Measurements from ENCODE around the gene SNX4. TPM values are rescaled to one million over a fixed set of nuclear protein-coding genes. Genes with fewer than 3 reads are reported as not detected.

SNX4 gene
- total RNA-seq, 1 experiment from 2014 or later = 17.6 TPM

GRCh38 chr3:125428216-125428830 lies 91.7 kb downstream of the SNX4 start:
- POLR2A ChIA-PET (ENCODE audit: unreplicated experiment) = no interaction called here

DNA sequence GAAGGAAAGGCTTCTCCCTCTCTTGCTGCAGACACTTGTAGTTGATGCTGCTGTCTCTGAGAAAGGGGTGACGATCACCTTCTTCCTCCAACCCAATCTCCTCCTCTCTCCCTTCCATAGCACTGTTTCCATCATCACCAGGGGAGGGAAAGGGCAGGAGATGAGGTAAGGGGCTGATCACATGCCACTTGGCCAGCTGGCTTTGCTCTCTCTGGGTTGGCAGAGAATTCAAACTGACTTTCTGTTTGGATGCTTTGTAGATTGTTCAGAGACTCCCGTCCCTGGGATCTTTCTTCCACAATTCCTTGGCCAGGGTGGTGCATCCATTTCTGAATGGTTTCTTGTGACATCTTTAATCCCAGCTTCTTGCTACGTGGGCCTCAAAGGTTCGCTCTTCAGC lies 101.7 kb downstream of the SNX4 start:
- ChIA-PET POLR2A (ENCODE audit: unreplicated experiment) (no interaction called here), CTCF (no interaction called here)
- H3K4me3 ChIP-seq (ENCODE audit: low read length) = no peak overlapping the region
- H3F3A ChIP-seq (ENCODE audit: low read length, unreplicated experiment) = no peaks in the 10 kb centered on the region
- BruUV-seq (replicated peaks) = no TSS peak
- no peaks in the 10 kb centered on the region for H3K9me3 ChIP-seq (ENCODE audit: low read length)
- H3K4me1 ChIP-seq (ENCODE audit: insufficient read depth, low read length) = no peaks in the 10 kb centered on the region
- no peak overlapping the region for H2AFZ ChIP-seq (ENCODE audit: low read length)
- no peaks in the 10 kb centered on the region for H3K36me3 ChIP-seq (ENCODE audit: low read depth, low read length)
- no peak overlapping the region for H3K9ac ChIP-seq (ENCODE audit: low read length)
- ATAC-seq (no peak), DNase-seq (no peak)
- no peaks in the 10 kb centered on the region for H3K79me2 ChIP-seq (ENCODE audit: low read length)
- intact Hi-C loops (cut with micrococcal nuclease) = no loop called here
- TF ChIP-seq EZH2phosphoT487 (IDR thresholded peaks at IDR 0.05; ENCODE audit: borderline replicate concordance, low read length) (no peak), EZH2 (IDR thresholded peaks at IDR 0.05; ENCODE audit: low read length, unreplicated experiment) (no peak)
- TF ChIP-seq, protein P1, sequence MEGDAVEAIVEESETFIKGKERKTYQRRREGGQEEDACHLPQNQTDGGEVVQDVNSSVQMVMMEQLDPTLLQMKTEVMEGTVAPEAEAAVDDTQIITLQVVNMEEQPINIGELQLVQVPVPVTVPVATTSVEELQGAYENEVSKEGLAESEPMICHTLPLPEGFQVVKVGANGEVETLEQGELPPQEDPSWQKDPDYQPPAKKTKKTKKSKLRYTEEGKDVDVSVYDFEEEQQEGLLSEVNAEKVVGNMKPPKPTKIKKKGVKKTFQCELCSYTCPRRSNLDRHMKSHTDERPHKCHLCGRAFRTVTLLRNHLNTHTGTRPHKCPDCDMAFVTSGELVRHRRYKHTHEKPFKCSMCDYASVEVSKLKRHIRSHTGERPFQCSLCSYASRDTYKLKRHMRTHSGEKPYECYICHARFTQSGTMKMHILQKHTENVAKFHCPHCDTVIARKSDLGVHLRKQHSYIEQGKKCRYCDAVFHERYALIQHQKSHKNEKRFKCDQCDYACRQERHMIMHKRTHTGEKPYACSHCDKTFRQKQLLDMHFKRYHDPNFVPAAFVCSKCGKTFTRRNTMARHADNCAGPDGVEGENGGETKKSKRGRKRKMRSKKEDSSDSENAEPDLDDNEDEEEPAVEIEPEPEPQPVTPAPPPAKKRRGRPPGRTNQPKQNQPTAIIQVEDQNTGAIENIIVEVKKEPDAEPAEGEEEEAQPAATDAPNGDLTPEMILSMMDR (conservative IDR thresholded peaks at IDR 0.05; ENCODE audit: low read depth, low read length) = no peak
- H3K4me2 ChIP-seq (ENCODE audit: low read length) = no peak overlapping the region
- H3K9me2 ChIP-seq (replicated peaks; ENCODE audit: low read length) = no peaks in the 10 kb centered on the region
- H4K20me1 ChIP-seq (ENCODE audit: low read length) = no peaks in the 10 kb centered on the region
- H3K27me3 ChIP-seq (ENCODE audit: low read length) = no peaks in the 10 kb centered on the region
- no peak overlapping the region for H3K27ac ChIP-seq (ENCODE audit: low read length)

More at GRCh38 chr3:125428216-125428830, 91.7 kb downstream of the SNX4 start:
- BruUV-seq (replicated peaks) = no TSS peak
- Histone ChIP-seq H3K27me3 (ENCODE audit: low read length) (no peaks in the 10 kb centered on the region), H4K20me1 (ENCODE audit: low read length) (no peaks in the 10 kb centered on the region), H3K36me3 (ENCODE audit: low read depth, low read length) (no peaks in the 10 kb centered on the region), H3K79me2 (ENCODE audit: low read length) (no peaks in the 10 kb centered on the region), H3K4me3 (ENCODE audit: low read length) (no peak overlapping the region), H3K27ac (ENCODE audit: low read length) (no peak overlapping the region), H2AFZ (ENCODE audit: low read length) (no peak overlapping the region), H3K9me3 (ENCODE audit: low read length) (no peaks in the 10 kb centered on the region), H3K4me2 (ENCODE audit: low read length) (no peak overlapping the region), H3K9ac (ENCODE audit: low read length) (no peak overlapping the region), H3F3A (ENCODE audit: low read length, unreplicated experiment) (no peaks in the 10 kb centered on the region), H3K9me2 (replicated peaks; ENCODE audit: low read length) (no peaks in the 10 kb centered on the region), H3K4me1 (ENCODE audit: insufficient read depth, low read length) (peaks cover 15% of the 10 kb centered on the region)
- CTCF ChIA-PET = no interaction called here
- TF ChIP-seq EZH2phosphoT487 (IDR thresholded peaks at IDR 0.05; ENCODE audit: borderline replicate concordance, low read length) (no peak), EZH2 (IDR thresholded peaks at IDR 0.05; ENCODE audit: low read length, unreplicated experiment) (no peak)
- intact Hi-C loops (cut with micrococcal nuclease) = no loop called here
- no peak for DNase-seq
- ATAC-seq = no peak

- no peaks in the 10 kb centered on the region for H3F3A ChIP-seq (ENCODE audit: low read length, unreplicated experiment)
- H3K79me2 ChIP-seq (ENCODE audit: low read length) = no peaks in the 10 kb centered on the region
- no peaks in the 10 kb centered on the region for H3K4me1 ChIP-seq (ENCODE audit: insufficient read depth, low read length)
- DNase-seq (no peak), ATAC-seq (no peak)
- H3K4me3 ChIP-seq (ENCODE audit: low read length) = no peak overlapping the region
- no peak overlapping the region for H2AFZ ChIP-seq (ENCODE audit: low read length)
- H3K9ac ChIP-seq (ENCODE audit: low read length) = no peak overlapping the region
- no peaks in the 10 kb centered on the region for H3K9me2 ChIP-seq (replicated peaks; ENCODE audit: low read length)
- H3K27ac ChIP-seq (ENCODE audit: low read length) = no peak overlapping the region
- H4K20me1 ChIP-seq (ENCODE audit: low read length) = no peaks in the 10 kb centered on the region
- no TSS peak for BruUV-seq (replicated peaks)
- no peaks in the 10 kb centered on the region for H3K27me3 ChIP-seq (ENCODE audit: low read length)
- TF ChIP-seq EZH2phosphoT487 (IDR thresholded peaks at IDR 0.05; ENCODE audit: borderline replicate concordance, low read length) (no peak), EZH2 (IDR thresholded peaks at IDR 0.05; ENCODE audit: low read length, unreplicated experiment) (no peak)
- TF ChIP-seq, protein P1 (conservative IDR thresholded peaks at IDR 0.05; ENCODE audit: low read depth, low read length) = no peak
- no peaks in the 10 kb centered on the region for H3K9me3 ChIP-seq (ENCODE audit: low read length)
- intact Hi-C loops (cut with micrococcal nuclease) = no loop called here
- H3K4me2 ChIP-seq (ENCODE audit: low read length) = no peak overlapping the region
- POLR2A ChIA-PET (ENCODE audit: unreplicated experiment) = no interaction called here
- CTCF ChIA-PET = no interaction called here
- H3K36me3 ChIP-seq (ENCODE audit: low read depth, low read length) = no peaks in the 10 kb centered on the region
Measured at GRCh38 chr3:125416235-125416634, 103.8 kb downstream of the SNX4 start.
